ENCODE results near the gene FGD6. TPM values are rescaled to one million over a fixed set of nuclear protein-coding genes. Genes with fewer than 3 reads are reported as not detected.
A peak's percentile ranks its signal among the peaks of the same experiment; 100 is the strongest.

The FGD6 gene
- total RNA-seq, 1 donor from 2014 or later = 26.3 TPM

GRCh38 chr12:95131589-95132340 is 85.5 kb downstream of the FGD6 start:
- intact Hi-C loops (cut with micrococcal nuclease) = no loop called here
- Histone ChIP-seq H3K4me3 (no peak overlapping the region), H3K9me3 (replicated peaks) (no peaks in the 10 kb centered on the region), H3K27me3 (ENCODE audit: low read depth) (no peaks in the 10 kb centered on the region), H3K36me3 (peaks cover 17% of the 10 kb centered on the region), H3K27ac (replicated peaks) (peak overlapping the region; percentile 24), H3K4me1 (peaks cover 26% of the 10 kb centered on the region)
- TF ChIP-seq, protein P1, sequence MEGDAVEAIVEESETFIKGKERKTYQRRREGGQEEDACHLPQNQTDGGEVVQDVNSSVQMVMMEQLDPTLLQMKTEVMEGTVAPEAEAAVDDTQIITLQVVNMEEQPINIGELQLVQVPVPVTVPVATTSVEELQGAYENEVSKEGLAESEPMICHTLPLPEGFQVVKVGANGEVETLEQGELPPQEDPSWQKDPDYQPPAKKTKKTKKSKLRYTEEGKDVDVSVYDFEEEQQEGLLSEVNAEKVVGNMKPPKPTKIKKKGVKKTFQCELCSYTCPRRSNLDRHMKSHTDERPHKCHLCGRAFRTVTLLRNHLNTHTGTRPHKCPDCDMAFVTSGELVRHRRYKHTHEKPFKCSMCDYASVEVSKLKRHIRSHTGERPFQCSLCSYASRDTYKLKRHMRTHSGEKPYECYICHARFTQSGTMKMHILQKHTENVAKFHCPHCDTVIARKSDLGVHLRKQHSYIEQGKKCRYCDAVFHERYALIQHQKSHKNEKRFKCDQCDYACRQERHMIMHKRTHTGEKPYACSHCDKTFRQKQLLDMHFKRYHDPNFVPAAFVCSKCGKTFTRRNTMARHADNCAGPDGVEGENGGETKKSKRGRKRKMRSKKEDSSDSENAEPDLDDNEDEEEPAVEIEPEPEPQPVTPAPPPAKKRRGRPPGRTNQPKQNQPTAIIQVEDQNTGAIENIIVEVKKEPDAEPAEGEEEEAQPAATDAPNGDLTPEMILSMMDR (IDR thresholded peaks at IDR 0.05; ENCODE audit: borderline replicate concordance) = no peak
- no peak for DNase-seq

DNA sequence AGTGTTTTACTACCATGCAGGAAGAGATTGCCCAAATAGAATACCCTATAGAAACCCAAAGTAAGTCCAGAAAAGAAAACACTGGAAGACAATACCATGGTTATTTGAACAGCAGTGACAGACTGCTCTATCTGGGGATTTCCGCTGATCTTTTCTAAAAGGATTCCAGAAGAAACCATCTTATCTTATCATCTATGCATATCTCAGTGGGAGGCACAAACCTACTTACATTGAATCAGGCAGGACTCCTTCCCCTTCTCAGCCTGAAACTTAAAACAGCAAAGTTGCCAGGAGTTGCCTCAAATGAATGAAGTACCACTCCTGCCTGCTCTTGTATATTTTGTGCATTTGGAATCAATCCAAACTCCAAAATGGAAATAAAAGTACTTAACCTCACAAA is 87.2 kb downstream of the FGD6 start:
- TF ChIP-seq, protein P1 (IDR thresholded peaks at IDR 0.05; ENCODE audit: borderline replicate concordance) = no peak
- no peak for DNase-seq
- intact Hi-C loops (cut with micrococcal nuclease) = no loop called here
- Histone ChIP-seq H3K9me3 (replicated peaks) (no peaks in the 10 kb centered on the region), H3K4me1 (peaks cover 26% of the 10 kb centered on the region), H3K4me3 (no peak overlapping the region), H3K27ac (replicated peaks) (no peak overlapping the region), H3K27me3 (ENCODE audit: low read depth) (no peaks in the 10 kb centered on the region), H3K36me3 (peaks cover 20% of the 10 kb centered on the region)

DNA sequence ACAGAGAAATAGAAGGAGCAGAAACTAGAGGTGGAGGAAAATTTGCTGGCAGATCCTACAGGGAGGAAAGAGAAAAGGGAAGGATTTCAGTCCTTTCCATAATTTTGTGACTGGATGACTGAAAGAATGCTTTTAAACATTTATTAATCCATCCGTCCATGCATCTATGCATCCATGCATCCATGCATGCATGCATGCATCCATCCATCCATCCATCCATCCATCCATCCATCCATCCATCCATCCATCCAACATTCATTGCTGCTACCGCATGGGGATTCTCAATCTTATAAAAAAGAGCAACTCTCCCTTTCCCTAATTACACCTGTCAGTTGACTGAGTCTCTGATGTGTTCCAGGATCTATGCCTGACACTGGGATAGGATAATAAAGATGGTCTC is 88.2 kb downstream of the FGD6 start:
- Histone ChIP-seq H3K9me3 (replicated peaks) (no peaks in the 10 kb centered on the region), H3K36me3 (peaks cover 18% of the 10 kb centered on the region), H3K4me3 (no peak overlapping the region), H3K27me3 (ENCODE audit: low read depth) (no peaks in the 10 kb centered on the region), H3K4me1 (peaks cover 17% of the 10 kb centered on the region), H3K27ac (replicated peaks) (no peak overlapping the region)
- TF ChIP-seq, protein P1 (IDR thresholded peaks at IDR 0.05; ENCODE audit: borderline replicate concordance) = no peak
- no peak for DNase-seq
- intact Hi-C loops (cut with micrococcal nuclease) = loop anchor here (10.0 kb wide), 1 partner anchor 186 kb away; no protein-coding TSS in a partner anchor

DNA sequence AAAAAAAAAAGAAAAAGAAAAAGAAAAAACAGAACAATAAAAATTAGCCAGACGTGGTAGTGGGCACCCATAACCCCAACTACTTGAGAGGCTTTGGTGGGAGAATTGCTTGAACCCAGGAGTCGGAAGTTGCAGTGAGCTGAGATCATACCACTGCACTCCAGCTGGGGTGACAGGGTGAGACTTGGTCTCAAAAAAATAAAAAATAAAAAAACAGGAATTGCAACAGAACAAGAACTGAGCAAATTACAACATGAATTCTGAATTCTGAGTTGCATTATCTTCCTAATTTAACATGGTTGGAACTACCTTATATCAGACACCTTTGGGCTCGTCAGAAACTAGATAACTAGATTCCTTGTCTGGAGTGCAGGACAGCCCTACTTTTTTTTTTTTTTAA is 90.5 kb downstream of the FGD6 start:
- intact Hi-C loops (cut with micrococcal nuclease) = loop anchor here (10.0 kb wide), 1 partner anchor 188 kb away; no protein-coding TSS in a partner anchor
- H3K36me3 ChIP-seq = peaks cover 18% of the 10 kb centered on the region
- TF ChIP-seq, protein P1 (IDR thresholded peaks at IDR 0.05; ENCODE audit: borderline replicate concordance) = no peak
- no peaks in the 10 kb centered on the region for H3K4me1 ChIP-seq
- H3K4me3 ChIP-seq = no peak overlapping the region
- DNase-seq = no peak
- H3K9me3 ChIP-seq (replicated peaks) = no peaks in the 10 kb centered on the region
- no peaks in the 10 kb centered on the region for H3K27me3 ChIP-seq (ENCODE audit: low read depth)
- H3K27ac ChIP-seq (replicated peaks) = no peak overlapping the region

- H3K27me3 ChIP-seq (ENCODE audit: low read depth) = no peaks in the 10 kb centered on the region
- no peaks in the 10 kb centered on the region for H3K9me3 ChIP-seq (replicated peaks)
- H3K4me3 ChIP-seq = no peak overlapping the region
- intact Hi-C loops (cut with micrococcal nuclease) = loop anchor here (10.0 kb wide), 1 partner anchor 189 kb away; no protein-coding TSS in a partner anchor
- H3K27ac ChIP-seq (replicated peaks) = no peak overlapping the region
- TF ChIP-seq, protein P1 (IDR thresholded peaks at IDR 0.05; ENCODE audit: borderline replicate concordance) = no peak
- peaks cover 18% of the 10 kb centered on the region for H3K36me3 ChIP-seq
- no peak for DNase-seq
- no peaks in the 10 kb centered on the region for H3K4me1 ChIP-seq
Observed at GRCh38 chr12:95126076-95126475, 91.2 kb downstream of the FGD6 start.

Measured in left ventricle myocardium inferior (tissue), 1 donor.